IPS-NIHi7 (cell line): ENCODE data around the gene MPP3.

Experiments
- DNase-seq: peaks from one replicate; pipeline ENCODE4 v3.0.0; 2012; ENCODE audit warnings: mixed read lengths; ENCODE audit errors: extremely low spot score

The MPP3 gene

DNA sequence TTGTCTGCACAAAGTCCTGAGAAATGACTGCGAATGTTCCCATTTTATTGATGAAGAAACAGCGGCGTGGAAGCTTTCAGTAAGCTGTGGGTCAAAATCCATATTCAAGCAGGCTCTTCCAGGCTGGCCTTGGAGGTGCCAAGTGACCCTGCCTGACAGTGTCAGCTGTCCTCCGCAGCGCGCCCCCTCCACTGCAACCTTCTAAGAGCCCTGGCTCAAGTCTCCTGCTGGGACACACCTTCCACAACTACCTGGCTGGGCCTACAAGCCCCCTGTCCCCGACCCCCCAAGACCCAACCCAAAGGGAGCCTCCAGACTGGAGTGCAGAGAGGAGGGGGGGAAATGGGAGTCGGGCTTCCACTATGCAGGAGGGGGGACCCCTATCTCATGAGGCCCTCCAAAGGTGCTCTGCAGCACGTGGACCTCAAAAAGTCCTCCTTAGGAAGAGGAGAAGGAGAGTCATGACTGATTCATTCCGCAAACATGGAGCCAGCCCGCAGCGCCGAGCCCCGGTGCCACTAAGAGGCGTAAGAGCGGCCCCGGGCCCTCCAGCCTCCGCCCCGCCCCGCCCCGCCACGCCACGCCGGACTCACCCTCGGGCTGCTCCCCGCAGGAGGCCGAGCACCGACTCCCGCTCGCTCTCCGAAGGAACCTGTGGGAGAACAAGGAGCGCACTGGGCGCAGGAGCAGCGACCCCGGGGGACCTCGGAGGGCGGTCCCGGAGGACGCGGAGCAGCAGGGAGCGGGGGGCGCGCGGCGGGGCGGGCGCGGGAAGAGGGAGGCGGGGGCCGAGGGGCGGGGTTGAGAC lies 574 bp downstream of the MPP3 start:
- DNase-seq = peak; percentile 62

DNA sequence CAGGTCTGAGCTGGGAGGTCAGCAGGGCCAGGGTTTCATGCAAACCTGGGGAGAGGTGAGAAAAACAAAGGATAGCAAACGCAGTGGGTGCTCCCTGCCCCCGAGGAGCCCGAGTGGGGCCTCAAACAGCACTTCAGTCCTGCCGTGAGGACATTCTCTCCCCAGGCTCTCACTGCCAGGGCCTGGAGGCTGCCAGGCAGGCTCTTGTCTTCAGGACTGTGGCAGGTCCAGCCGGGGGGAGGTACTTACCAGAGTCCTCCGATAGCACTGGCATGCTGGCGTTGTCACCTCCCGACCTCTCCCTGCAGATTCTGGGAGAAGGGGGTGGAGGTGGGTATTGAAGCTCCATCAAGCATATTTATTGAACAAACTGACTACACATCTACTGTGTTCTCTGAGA lies 1.3 kb downstream of the MPP3 start:
- no peak for DNase-seq

DNA sequence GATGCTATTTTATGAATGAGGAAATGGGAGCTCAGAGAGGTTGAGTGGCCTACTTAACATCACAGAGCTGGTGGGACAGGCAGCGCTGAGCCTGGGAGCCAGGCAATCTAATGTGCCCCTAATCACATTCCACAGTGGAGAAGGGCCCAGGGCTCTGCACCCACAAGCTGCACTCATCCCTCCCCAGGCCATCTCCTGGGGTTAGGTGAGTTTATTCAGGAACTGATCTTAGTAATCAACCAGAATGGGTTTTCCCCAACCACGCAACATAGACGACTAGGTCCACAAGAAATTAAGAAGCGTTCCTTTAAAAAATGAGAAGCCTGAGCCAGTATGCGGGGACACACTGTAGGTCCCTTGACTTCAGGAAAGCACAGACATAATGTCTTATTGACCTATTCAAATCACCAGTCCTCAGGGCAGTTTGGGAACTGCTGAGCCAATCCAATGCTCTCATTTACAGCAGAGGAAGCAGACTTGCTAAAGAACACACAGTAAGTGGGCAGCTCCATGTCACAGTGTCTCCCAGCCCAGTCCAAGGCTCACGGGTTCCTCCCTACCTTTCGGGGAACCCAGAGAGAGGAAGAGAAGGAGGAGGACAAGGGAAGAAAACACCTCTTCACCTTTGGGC lies 2.3 kb downstream of the MPP3 start:
- no peak for DNase-seq

DNA sequence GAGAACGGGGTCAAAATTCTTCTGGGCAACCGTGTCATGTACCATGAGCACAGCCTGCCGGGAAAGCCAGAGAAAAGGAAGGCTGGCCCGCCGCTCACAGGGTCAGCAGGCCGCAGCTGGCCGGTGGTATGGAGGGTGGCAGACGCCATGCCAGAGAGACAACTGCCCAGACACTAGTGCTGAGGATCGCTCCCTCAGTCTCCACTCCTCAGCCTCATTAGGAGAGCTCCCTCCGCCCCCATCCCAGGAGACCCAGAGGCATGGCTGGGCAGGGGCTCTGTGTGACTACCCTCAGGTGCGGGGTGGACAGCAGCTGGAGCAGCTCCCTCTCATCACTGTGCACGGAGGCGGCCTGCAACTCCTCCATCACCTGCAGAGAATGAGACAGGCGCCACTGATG lies 3.2 kb downstream of the MPP3 start:
- no peak for DNase-seq

DNA sequence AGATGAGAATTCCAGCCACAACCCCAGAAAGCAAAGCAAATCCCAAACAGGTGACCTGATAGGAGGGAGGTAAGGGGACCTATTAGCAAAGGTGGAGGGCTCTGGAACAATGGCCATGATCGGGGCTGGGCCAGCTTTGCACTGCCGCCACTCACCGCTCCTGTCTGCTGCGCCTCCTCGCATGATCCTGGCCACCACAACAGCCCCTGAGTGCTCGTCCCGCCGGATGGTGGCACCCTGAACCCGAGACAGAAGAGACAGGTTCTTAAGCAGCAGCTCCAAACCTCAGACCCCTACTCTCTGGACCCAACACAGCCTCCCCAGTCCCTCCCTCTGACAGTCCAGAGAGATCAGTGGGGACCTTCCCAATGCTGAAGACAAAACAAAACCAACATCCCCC lies 5.3 kb downstream of the MPP3 start:
- DNase-seq = no peak

DNA sequence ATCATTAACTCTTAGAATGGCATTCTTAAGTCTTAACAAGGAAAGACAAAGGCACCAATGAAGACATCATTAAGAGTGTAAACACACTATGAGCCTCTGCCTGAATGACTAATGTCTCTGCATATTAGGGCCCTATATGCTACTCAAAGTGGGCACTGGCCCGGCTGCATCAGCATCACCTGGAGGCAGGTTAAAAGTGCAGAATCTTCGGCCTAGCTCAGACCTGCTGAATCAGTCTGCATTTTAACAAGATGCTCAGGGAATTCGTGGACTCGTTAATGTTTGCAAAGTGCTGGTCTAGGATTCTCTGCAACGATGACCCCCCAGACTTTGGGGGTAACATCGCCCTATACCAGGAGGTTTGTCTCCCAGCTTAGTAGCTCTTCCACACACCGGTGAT lies 6.7 kb downstream of the MPP3 start:
- no peak for DNase-seq

DNA sequence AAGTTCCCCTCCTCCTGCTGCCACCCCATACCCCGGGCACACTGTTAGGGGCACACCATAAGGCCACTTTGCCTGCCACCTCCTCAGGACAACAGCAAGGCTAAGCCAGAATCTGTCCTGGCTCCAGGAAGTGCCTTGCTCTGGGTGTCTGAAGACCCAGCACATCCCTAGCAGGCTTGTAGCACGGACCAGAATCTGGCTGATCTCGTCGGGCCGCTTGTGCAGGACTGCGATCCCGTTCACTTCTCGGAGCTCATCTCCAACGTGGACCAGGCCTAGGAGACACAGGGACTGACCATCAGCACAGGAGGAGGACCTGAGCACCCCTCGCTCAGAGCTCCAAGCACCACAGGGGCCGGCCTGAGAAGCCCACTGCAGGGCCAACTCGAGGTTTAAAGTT lies 7.4 kb downstream of the MPP3 start:
- DNase-seq = no peak

DNA sequence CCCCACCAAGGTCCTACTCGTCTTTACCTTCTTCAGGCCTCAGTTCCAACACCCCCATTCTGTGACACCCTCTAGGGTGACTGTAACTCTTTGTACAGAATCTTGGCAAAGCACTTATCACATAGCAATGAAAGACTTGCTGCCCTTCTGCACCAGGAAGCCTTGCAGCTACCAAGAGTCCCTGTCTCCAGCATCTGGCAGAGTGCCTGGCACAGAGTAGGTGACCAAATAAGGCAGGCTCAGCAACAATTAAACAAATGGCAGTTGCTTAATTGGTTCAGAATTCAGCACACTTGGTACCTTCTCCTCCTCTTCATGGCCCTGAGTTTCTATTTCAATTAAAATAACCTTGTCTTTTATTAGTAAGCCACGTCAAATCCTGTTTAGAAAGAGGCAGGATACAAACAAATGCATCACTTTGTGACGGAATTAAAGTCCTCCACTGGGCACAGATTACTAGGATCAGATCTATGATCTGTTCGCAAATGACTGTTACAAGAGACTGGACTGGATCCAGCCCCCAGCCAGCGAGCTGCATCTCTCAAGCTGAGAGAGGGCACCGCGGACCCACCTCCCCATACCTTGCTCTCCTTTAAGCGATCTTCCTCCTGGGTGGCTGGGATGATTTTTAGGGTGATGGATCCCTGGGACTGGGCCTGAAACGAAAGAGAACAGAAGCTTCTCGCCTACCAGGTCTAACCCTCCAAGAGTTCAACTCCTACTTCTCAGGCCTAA lies 9.4 kb downstream of the MPP3 start:
- no peak for DNase-seq

DNA sequence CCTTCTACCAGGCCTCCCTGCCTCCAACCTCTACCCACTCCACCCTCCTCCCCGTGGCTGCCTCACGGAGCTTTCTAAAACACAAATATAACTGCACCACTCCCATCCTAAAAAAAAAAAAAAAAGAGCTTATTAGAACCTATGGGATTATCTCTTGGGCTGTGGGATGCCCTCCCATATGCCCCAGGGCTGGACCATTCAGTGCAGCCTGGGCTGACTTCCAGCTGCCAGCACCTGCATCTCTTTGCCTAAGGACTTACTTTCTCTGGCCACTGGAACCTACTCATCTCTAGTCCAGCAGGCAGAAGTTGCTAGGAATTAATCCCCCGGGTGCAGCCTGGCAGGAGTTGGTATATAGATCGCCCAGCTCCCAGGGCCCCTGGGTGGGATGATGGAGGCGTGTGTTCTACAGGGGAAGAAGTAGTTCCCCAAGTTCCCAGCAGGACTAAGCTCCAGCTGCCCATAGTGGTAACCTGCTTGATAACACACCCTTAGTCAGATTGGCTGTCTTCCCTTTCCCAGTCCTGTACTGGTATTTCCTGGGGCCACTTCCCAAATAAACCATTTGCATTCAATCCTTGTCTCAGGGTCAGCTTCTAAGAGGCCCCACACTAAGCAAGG lies 10.3 kb downstream of the MPP3 start:
- DNase-seq = no peak

DNA sequence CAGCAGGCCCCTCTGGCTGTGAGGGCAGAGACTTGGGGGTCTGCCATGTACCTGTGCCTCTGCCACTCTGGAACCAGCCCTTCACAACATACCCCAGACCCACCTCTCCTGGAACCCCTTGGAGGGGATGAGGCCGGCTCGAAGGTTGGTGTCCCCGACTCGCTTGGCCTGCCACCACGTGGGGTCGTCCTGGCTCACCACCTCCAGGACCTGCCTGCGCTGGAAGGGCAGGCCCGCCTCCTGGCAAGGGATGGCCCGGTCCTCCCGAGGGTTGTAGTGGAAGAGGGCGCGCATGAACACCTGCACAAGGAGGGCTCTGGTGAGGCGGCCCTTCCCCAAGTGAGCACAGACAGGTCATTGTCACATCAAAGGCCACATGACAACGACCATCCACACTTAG lies 12.2 kb downstream of the MPP3 start:
- no peak for DNase-seq

DNA sequence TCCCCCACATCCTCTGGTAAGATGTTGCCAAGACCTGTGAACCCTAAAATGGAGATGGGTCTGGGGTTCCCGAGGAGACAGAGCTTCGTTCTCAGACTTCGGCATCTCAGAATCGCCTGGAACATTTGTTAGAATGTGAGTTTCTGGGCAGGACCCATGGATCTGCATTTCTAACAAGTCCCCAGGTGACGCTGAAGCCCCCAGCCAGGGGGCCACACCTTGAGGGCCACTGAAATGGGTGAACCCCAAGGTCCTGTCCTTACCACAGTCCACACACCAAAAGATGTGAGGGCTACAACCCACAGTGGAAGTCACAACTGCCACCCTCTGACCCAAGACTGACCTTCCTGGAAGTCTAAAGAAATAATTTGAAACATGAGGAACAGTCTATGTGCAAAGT lies 14.0 kb downstream of the MPP3 start:
- no peak for DNase-seq

DNA sequence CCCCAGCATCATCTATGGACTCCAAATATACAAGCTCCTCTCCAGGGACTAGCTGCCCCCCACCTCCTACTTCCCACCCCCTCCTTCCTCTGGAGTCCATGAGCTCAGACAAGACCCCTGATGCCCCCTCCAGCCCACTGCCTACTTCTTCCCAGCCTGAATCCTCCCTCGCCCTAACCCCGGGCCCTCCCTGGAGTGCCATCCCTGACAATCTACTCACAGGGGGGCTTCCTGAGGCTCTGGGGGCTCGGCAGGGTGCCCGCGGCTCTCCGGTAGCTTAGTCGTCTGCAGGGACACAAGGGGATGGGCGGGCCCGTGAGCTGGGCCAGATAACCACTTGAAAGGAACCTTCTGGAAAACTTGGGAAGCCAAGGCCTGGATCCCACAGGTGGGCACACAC lies 15.1 kb downstream of the MPP3 start:
- no peak for DNase-seq

DNA sequence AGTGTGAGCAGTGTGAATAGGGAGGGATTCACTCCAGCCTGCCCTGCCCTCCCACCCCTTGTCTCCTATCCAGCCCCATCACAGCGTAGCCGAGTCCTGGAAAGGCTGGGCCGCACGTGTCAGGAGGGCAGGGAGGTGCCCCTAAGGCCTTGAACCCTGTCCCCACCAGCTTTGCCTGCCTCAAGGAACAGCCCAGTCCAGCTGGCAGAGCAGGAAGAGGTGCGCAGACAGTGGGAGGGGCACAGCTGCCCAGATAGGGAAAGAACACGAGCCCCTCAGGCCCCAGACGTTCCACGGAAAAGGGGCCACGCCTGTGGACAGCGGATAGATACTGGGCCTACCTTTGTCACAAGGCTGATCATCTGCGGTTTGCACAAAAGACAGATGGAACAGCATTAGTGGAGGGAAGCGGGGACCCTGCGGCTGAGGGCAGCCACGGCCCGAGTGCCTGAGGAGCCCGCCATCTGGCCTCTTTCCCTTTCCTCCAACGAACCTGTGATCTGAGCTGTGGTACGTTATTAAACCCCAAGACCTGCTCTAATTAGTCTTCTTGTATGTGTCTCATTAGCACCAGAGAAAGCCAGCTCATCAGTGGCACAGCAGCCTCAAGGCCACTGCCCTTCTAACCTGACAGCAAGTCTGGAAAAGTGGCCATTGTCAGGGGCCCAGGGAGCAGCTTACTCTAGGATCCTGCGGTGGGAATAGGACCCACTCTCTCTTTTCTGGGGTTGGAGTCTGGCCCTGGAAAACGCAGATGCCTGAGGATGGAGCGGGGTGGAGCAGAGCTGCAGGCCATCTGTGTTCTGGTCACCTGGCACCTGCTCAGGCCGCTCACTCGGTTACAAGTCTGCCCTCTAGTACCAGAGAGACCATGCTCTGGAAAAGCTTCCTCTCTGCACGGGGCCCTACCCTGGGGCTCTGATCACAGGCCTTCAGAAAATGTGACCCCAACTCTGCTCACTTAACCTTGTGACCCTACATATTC lies 16.3 kb downstream of the MPP3 start:
- DNase-seq = no peak

DNA sequence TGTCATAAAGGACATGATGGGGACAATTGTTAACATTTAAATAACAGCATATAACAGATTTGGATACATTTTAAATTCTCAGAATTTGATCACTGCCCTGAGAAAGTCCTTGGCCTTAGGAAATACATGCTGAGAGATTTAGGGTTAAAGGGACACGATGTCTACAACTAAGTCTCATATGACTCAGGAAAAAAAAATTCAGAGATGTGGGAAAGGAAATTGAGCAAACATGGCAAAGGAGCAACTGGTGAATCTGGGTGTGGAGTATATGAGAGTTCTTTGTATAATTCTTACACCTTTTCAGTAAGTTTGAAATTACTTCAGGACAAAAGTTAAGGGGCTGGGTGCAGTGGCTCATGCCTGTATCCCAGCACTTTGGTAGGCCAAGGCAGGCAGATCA lies 18.2 kb downstream of the MPP3 start:
- no peak for DNase-seq

DNA sequence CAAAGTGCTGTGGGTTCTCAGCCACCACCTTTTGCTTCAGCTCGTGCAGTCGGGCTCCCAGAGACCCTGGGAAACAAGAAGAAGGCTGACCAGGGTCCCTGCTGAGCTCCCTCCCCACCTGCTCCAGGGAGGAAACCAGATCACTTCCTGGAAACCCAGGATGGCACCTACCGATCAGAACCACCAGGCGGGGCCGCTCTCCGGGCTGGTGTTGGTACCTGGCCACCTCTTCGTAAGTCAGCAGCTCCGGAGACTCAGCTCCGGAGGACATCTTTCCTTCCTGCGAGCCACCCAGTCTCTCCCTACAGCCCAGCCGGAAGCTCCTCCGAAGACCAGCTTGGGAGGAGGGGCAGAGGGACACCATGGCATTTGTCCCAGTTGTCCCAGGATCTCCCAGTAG lies 18.9 kb downstream of the MPP3 start:
- peak; percentile 71 for DNase-seq

DNA sequence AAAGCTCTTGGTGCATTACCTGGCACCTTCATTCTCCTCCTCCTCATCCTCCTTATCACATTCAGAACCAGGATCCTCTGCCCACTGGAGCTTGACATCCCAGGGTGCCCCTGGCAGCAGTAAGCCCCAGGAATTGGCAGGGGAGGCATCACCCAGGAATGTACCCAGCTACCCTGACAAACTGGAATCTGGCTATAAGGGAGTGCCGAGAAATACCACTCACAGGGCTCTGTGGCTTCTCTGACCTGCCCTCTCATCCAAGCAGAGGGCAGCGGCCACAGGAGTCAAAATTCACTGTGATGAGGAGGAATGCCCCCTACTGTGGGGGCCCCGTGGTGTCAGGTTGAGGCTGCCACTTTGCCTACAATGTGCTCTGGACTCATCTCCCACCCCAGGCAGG lies 19.6 kb downstream of the MPP3 start:
- DNase-seq = no peak

DNA sequence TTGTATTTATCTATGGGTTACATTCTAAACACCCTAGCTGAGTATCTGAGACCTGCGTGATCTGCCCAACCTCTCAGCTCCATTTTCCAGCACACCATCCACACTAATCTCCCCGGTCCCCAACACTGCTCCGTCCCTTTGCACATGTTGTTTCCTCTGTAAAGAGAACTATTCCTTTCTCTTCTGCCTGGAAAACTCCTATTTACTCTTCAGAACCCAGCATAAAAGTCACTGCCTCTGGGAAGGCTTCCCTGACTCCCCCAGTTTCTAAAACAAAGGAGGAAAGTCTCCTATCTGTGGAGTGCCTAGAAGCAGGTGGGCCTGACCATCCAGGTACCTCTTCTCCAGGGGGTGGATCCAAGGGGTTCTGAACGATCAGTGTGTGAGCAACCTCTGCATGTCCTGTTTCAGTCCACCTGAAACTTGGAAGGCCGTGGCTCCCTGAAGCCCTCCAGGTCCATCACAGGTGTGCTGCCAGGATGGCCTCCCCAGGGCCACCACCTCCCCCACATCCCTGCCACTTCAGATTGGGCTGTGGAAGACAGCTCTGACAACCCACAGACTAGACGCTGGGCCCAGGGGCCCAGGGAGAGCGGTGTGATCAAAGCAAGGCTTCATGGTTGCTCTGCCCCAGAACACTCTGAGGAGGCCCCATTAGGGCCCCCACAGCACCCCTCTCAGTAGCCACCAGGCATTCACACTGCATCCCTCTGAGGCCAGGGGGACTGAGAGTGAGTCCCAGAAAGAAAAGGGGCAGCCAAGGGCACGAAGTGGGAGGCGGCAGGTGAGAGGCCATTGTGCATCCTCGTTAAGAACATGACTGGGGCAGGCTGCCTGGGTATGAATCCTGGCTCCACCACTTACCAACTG lies 20.3 kb downstream of the MPP3 start:
- DNase-seq = no peak

DNA sequence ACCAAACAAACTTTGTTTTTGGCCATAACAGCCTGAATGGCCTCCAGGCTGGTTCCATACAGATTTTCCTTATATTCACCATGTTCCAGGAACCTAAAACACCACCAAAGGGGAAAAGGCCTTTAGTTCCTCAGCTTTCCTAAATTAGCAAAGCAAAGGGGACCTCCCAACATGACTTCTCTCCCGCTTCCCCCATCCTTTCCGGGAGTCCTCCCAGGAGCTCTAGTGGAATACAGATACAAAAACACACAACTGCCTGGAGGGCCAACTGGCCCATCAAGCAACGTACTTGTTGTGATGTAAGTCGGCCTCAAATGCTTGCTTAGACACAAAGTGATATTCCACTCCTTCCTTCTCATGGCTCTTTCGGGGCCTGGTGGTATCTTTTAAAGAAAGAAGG lies 22.1 kb downstream of the MPP3 start:
- no peak for DNase-seq

DNA sequence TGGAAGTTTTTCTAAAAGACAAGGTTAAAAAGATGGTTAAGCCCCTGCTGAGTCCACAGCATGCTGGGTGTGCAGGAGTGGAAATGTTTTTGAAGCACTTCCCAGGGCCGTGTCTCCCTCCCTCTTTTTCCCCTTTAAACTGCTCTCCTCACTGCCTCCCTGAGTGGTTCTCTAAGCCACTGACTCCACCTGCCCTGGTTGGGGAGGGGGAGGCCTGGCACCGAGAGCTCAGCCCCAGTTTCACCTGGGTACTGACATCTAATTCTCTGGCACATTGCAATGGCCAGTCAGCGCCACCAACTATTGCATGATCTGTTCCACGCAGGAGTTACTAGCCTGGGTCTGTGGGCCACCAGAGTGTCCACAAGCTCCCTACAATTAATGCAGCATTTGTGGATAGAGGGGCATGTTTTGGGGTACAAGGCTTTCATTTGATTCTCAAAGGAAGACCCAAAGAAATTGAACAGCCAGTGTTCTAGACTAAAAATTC lies 22.7 kb downstream of the MPP3 start:
- DNase-seq = no peak

DNA sequence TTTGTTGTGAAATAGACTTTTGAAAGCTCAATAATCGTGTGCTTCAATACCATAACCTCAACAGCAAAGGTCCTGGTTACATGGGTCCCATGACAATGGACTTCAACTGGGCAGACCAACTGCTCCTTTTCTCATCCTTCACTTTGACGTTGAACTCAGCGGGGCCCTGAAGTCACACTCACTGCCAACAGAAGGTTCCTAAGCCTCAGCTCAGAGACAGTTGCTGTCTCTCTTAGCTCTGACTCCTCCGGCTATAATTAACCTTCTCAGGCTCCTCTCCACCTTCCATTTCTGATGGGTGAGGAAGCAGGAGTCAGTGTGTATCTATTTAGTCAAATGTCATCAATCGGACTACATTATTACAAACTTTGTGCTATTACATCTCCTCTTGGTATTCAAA lies 23.8 kb downstream of the MPP3 start:
- no peak for DNase-seq
